Testis (tissue), 3 donors: ENCODE measurements around the gene NDFIP1. TPM values are rescaled to one million over a fixed set of nuclear protein-coding genes. Genes with fewer than 3 reads are reported as not detected.
A peak's percentile ranks its signal among the peaks of the same experiment; 100 is the strongest.

ENCODE experiments used
- DNase-seq: peaks from one replicate; pipeline ENCODE4 v3.0.0-alpha.2; 2019
- H3K27ac ChIP-seq, 2 donors: fragments of 200-600 bp; sonication (generic); one replicate each; pipeline ENCODE4 v1.5.1; 2019
- H3K27me3 ChIP-seq: fragments of 200-600 bp; sonication (generic); one replicate; pipeline ENCODE4 v1.5.1; 2019
- H3K36me3 ChIP-seq: fragments of 200-600 bp; sonication (generic); one replicate; pipeline ENCODE4 v1.5.1; 2017; ENCODE audit warnings: low read depth; ENCODE audit errors: missing control alignments
- H3K4me1 ChIP-seq: fragments of 200-600 bp; sonication (generic); one replicate; pipeline ENCODE4 v1.5.1; 2019
- H3K4me3 ChIP-seq, 2 donors: fragments of 200-600 bp; sonication (generic); one replicate each; pipeline ENCODE4 v1.5.1; 2017 to 2019
- H3K9me3 ChIP-seq: fragments of 200-600 bp; sonication (generic); one replicate; pipeline ENCODE4 v1.5.1; 2017
- CTCF ChIP-seq, 3 experiments: fragments of 450-650 bp in 2 of 3; fragments of 200-600 bp in 1 of 3; sonication (generic) in 1 of 3; IDR thresholded peaks; one replicate each; pipeline ENCODE4 v1.5.1; 2016 to 2019; ENCODE audit warnings: antibody characterized with exemption in 3 of 3, mild to moderate bottlenecking in 2 of 3, moderate library complexity in 1 of 3
- POLR2A ChIP-seq: fragments of 450-650 bp; IDR thresholded peaks from one replicate; pipeline ENCODE4 v1.6.1; 2017; ENCODE audit warnings: antibody characterized with exemption, mild to moderate bottlenecking, moderate library complexity
- WGBS, 2 donors: methylation state at CpG; one replicate each; pipeline ENCODE4 v1.1.5; 2018; 5-methylcytosine and 5-hydroxymethylcytosine counted together
- intact Hi-C: fragments of 100-400 bp; cut with DNase I; formaldehyde crosslinking; loops from one replicate; pipeline ENCODE4 v1.15.1; 2023; ENCODE audit warnings: low total_unique reads
- polyA plus RNA-seq: library from polyadenylated mRNA; stranded (reverse); fragments of 350-450 nt; fragmentation: Illumina TruSeq; extraction: RNeasy Lipid Tissue Mini Kit (QIAGEN cat#74804); gene quantifications from one replicate; pipeline ENCODE4 v1.2.3, GENCODE V29; 2014; ENCODE audit warnings: low read depth, low replicate concordance; ENCODE audit not compliant: insufficient read depth
- total RNA-seq, 2 donors: library from RNA; depleted of rRNA; stranded (reverse); fragments of >200 nt; gene quantifications; one replicate each; pipeline ENCODE4 v1.2.3, GENCODE V29; 2016

The NDFIP1 gene
- total and polyA plus RNA-seq, 3 donors from 2014 or later = 88.7 to 319 (median 292) TPM

DNA sequence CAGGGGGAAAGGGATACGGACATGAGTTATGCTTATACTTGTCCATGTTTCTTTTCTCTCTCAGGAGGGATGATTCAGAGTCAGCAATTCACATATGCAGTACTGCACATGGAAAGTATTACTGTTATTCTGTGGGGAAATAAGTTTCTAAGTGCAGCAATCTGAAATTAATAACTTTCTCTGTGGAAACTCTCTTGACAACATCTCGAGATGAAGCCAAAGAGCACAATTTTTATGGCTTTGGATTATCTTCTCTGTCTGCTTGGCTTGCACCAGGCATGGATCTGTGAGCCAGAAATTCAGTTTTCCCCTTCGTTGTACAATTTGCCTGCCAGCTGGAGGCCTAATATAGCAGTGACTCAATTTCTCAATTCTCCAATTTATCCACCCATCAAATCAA, 2.5 kb upstream of the NDFIP1 start:
- 26 to 30% methylated on average over 3 of the region's 3 CpGs for WGBS, 2 donors
- TF ChIP-seq CTCF (IDR thresholded peaks at IDR 0.05) (no peak), POLR2A (no peak)
- DNase-seq = no peak
- peak overlapping the region; percentile 41 to 99 for H3K27ac ChIP-seq
- intact Hi-C loops = no loop called here
- H3K9me3 ChIP-seq = no peaks in the 10 kb centered on the region
- no peaks in the 10 kb centered on the region for H3K27me3 ChIP-seq
- H3K4me3 ChIP-seq = no peak overlapping the region
- peaks cover 34% of the 10 kb centered on the region for H3K4me1 ChIP-seq
- no peaks in the 10 kb centered on the region for H3K36me3 ChIP-seq

GRCh38 chr5:142107036-142107735, 1.4 kb upstream of the NDFIP1 start:
- DNase-seq = no peak
- intact Hi-C loops = no loop called here
- peak overlapping the region; percentile 99 for H3K27ac ChIP-seq
- H3K36me3 ChIP-seq = no peaks in the 10 kb centered on the region
- no peaks in the 10 kb centered on the region for H3K27me3 ChIP-seq
- no peak overlapping the region for H3K4me3 ChIP-seq
- WGBS, 2 donors = 62 to 78% methylated on average over 2 of the region's 2 CpGs
- H3K9me3 ChIP-seq = no peaks in the 10 kb centered on the region
- TF ChIP-seq POLR2A = no peak
- TF ChIP-seq CTCF (IDR thresholded peaks at IDR 0.05) = no peak
- peaks cover 38% of the 10 kb centered on the region for H3K4me1 ChIP-seq

- Histone ChIP-seq H3K27ac (peak overlapping the region; percentile 99), H3K27me3 (no peaks in the 10 kb centered on the region), H3K9me3 (no peaks in the 10 kb centered on the region), H3K4me3 (peak overlapping the region; percentile 87 to 88), H3K36me3 (no peaks in the 10 kb centered on the region), H3K4me1 (peaks cover 38% of the 10 kb centered on the region)
- intact Hi-C loops = no loop called here
- no peak for TF ChIP-seq POLR2A
- no peak for TF ChIP-seq CTCF (IDR thresholded peaks at IDR 0.05)
- DNase-seq = no peak
- 55 to 61% methylated on average over 11 of the region's 11 CpGs for WGBS, 2 donors
Measured at GRCh38 chr5:142107736-142108431, 695 bp upstream of the NDFIP1 start.

GRCh38 chr5:142109331-142110045, 909 bp downstream of the NDFIP1 start:
- DNase-seq = peak; percentile 32
- Histone ChIP-seq H3K27me3 (no peaks in the 10 kb centered on the region), H3K27ac (peak overlapping the region; percentile 99), H3K4me1 (peaks cover 35% of the 10 kb centered on the region), H3K36me3 (no peaks in the 10 kb centered on the region), H3K9me3 (no peaks in the 10 kb centered on the region), H3K4me3 (peak overlapping the region; percentile 87 to 88)
- 1% methylated on average over 21 of the region's 21 CpGs for WGBS, 2 donors
- intact Hi-C loops = loop anchor here (10.0 kb wide), 1 partner anchor 95 kb away; the partner anchor contains the start of gene GNPDA1
- no peak for TF ChIP-seq CTCF (IDR thresholded peaks at IDR 0.05)
- TF ChIP-seq POLR2A = no peak
